A549 (cell line): ENCODE measurements around the gene KIF21B.

Experiments
- MAZ ChIP-seq: fragments of 150-350 bp; IDR thresholded peaks from 2 replicates; pipeline ENCODE4 v1.6.1; 2014; ENCODE audit warnings: antibody characterized with exemption, low read depth, low read length, borderline replicate concordance
- POLR2A ChIP-seq: IDR thresholded peaks from 2 replicates; pipeline ENCODE4 v1.6.1; 2012; ENCODE audit warnings: mild to moderate bottlenecking, low read length
- TF ChIP-seq, protein P1 (sequence below): fragments of >200 bp; sonication (Bioruptor Twin); formaldehyde crosslinking; IDR thresholded peaks from 3 replicates; pipeline ENCODE4 v1.5.1; 2016

DNA sequence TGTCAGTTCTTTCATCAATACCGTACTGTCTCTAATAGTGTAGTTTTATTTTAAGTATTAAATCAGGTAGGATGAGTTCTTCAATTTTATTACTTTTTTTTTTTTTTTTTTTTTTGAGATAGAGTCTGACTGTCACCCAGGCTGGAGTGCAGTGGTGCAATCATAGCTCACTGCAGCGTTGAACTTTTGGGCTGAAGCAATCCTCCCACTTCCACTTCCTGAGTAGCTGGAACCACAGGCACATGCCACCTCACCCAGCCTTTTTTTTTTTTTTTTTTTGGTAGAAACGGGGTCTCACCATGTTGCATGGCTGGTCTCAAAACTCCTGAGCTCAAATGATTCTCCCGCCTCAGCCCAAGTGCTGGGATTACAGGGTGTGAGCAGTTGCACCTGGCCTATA lies 84.6 kb downstream of the KIF21B start:
- TF ChIP-seq, protein P1, sequence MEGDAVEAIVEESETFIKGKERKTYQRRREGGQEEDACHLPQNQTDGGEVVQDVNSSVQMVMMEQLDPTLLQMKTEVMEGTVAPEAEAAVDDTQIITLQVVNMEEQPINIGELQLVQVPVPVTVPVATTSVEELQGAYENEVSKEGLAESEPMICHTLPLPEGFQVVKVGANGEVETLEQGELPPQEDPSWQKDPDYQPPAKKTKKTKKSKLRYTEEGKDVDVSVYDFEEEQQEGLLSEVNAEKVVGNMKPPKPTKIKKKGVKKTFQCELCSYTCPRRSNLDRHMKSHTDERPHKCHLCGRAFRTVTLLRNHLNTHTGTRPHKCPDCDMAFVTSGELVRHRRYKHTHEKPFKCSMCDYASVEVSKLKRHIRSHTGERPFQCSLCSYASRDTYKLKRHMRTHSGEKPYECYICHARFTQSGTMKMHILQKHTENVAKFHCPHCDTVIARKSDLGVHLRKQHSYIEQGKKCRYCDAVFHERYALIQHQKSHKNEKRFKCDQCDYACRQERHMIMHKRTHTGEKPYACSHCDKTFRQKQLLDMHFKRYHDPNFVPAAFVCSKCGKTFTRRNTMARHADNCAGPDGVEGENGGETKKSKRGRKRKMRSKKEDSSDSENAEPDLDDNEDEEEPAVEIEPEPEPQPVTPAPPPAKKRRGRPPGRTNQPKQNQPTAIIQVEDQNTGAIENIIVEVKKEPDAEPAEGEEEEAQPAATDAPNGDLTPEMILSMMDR, result no peak
- TF ChIP-seq POLR2A (no peak), MAZ (no peak)
